ENCODE measurements around the gene PPP1R9B.

The PPP1R9B gene

GRCh38 chr17:50113624-50114320 is 36.7 kb downstream of the PPP1R9B start:
- no peaks in the 10 kb centered on the region for H3K36me3 ChIP-seq (ENCODE audit: insufficient read depth, low read length)
- H3K9ac ChIP-seq (ENCODE audit: low read depth, low read length) = no peak overlapping the region
- peaks cover 19% of the 10 kb centered on the region for H3K4me1 ChIP-seq (ENCODE audit: insufficient read depth, low read length)
- H3K9me3 ChIP-seq (ENCODE audit: control insufficient read depth, insufficient read depth, low read length) = no peaks in the 10 kb centered on the region

- no peaks in the 10 kb centered on the region for H3K9me3 ChIP-seq (ENCODE audit: control insufficient read depth, insufficient read depth, low read length)
- no peaks in the 10 kb centered on the region for H3K36me3 ChIP-seq (ENCODE audit: insufficient read depth, low read length)
- H3K9ac ChIP-seq (ENCODE audit: low read depth, low read length) = no peak overlapping the region
- H3K4me1 ChIP-seq (ENCODE audit: insufficient read depth, low read length) = peaks cover 23% of the 10 kb centered on the region
Measured at GRCh38 chr17:50112694-50113093, 37.8 kb downstream of the PPP1R9B start.

GRCh38 chr17:50111673-50112655 is 38.5 kb downstream of the PPP1R9B start:
- H3K9ac ChIP-seq (ENCODE audit: low read depth, low read length) = no peak overlapping the region

GRCh38 chr17:50110591-50111349 is 39.7 kb downstream of the PPP1R9B start:
- H3K4me1 ChIP-seq (ENCODE audit: insufficient read depth, low read length) = peaks cover 23% of the 10 kb centered on the region
- no peaks in the 10 kb centered on the region for H3K36me3 ChIP-seq (ENCODE audit: insufficient read depth, low read length)
- H3K9ac ChIP-seq (ENCODE audit: low read depth, low read length) = no peak overlapping the region
- no peaks in the 10 kb centered on the region for H3K9me3 ChIP-seq (ENCODE audit: control insufficient read depth, insufficient read depth, low read length)

More at GRCh38 chr17:50111673-50112655, 38.5 kb downstream of the PPP1R9B start:
- Histone ChIP-seq H3K9me3 (ENCODE audit: control insufficient read depth, insufficient read depth, low read length) (no peaks in the 10 kb centered on the region), H3K36me3 (ENCODE audit: insufficient read depth, low read length) (no peaks in the 10 kb centered on the region), H3K4me1 (ENCODE audit: insufficient read depth, low read length) (peaks cover 23% of the 10 kb centered on the region)

GRCh38 chr17:50109785-50110184 is 40.7 kb downstream of the PPP1R9B start:
- H3K36me3 ChIP-seq (ENCODE audit: insufficient read depth, low read length) = no peaks in the 10 kb centered on the region
- H3K4me1 ChIP-seq (ENCODE audit: insufficient read depth, low read length) = peaks cover 19% of the 10 kb centered on the region
- H3K9me3 ChIP-seq (ENCODE audit: control insufficient read depth, insufficient read depth, low read length) = no peaks in the 10 kb centered on the region
- H3K9ac ChIP-seq (ENCODE audit: low read depth, low read length) = no peak overlapping the region

- no peaks in the 10 kb centered on the region for H3K36me3 ChIP-seq (ENCODE audit: insufficient read depth, low read length)
- no peaks in the 10 kb centered on the region for H3K9me3 ChIP-seq (ENCODE audit: control insufficient read depth, insufficient read depth, low read length)
- no peak overlapping the region for H3K9ac ChIP-seq (ENCODE audit: low read depth, low read length)
Measured at GRCh38 chr17:50109207-50109606, 41.3 kb downstream of the PPP1R9B start.

GRCh38 chr17:50108556-50108955 is 41.9 kb downstream of the PPP1R9B start:
- Histone ChIP-seq H3K4me1 (ENCODE audit: insufficient read depth, low read length) (peaks cover 19% of the 10 kb centered on the region), H3K9me3 (ENCODE audit: control insufficient read depth, insufficient read depth, low read length) (no peaks in the 10 kb centered on the region), H3K36me3 (ENCODE audit: insufficient read depth, low read length) (no peaks in the 10 kb centered on the region), H3K9ac (ENCODE audit: low read depth, low read length) (no peak overlapping the region)

More at GRCh38 chr17:50109207-50109606, 41.3 kb downstream of the PPP1R9B start:
- H3K4me1 ChIP-seq (ENCODE audit: insufficient read depth, low read length) = peaks cover 19% of the 10 kb centered on the region

- no peaks in the 10 kb centered on the region for H3K9me3 ChIP-seq (ENCODE audit: control insufficient read depth, insufficient read depth, low read length)
- no peaks in the 10 kb centered on the region for H3K36me3 ChIP-seq (ENCODE audit: insufficient read depth, low read length)
- H3K4me1 ChIP-seq (ENCODE audit: insufficient read depth, low read length) = peaks cover 19% of the 10 kb centered on the region
- H3K9ac ChIP-seq (ENCODE audit: low read depth, low read length) = no peak overlapping the region
Measured at GRCh38 chr17:50107790-50108414, 42.6 kb downstream of the PPP1R9B start.

- H3K4me1 ChIP-seq (ENCODE audit: insufficient read depth, low read length) = peaks cover 18% of the 10 kb centered on the region
- no peak overlapping the region for H3K9ac ChIP-seq (ENCODE audit: low read depth, low read length)
- no peaks in the 10 kb centered on the region for H3K36me3 ChIP-seq (ENCODE audit: insufficient read depth, low read length)
- H3K9me3 ChIP-seq (ENCODE audit: control insufficient read depth, insufficient read depth, low read length) = no peaks in the 10 kb centered on the region
Measured at GRCh38 chr17:50106393-50107131, 43.9 kb downstream of the PPP1R9B start.

GRCh38 chr17:50105811-50106210 is 44.7 kb downstream of the PPP1R9B start:
- Histone ChIP-seq H3K9ac (ENCODE audit: low read depth, low read length) (no peak overlapping the region), H3K9me3 (ENCODE audit: control insufficient read depth, insufficient read depth, low read length) (no peaks in the 10 kb centered on the region), H3K36me3 (ENCODE audit: insufficient read depth, low read length) (no peaks in the 10 kb centered on the region), H3K4me1 (ENCODE audit: insufficient read depth, low read length) (peaks cover 19% of the 10 kb centered on the region)

- Histone ChIP-seq H3K4me1 (ENCODE audit: insufficient read depth, low read length) (peaks cover 27% of the 10 kb centered on the region), H3K9me3 (ENCODE audit: control insufficient read depth, insufficient read depth, low read length) (no peaks in the 10 kb centered on the region), H3K9ac (ENCODE audit: low read depth, low read length) (no peak overlapping the region), H3K36me3 (ENCODE audit: insufficient read depth, low read length) (no peaks in the 10 kb centered on the region)
Measured at GRCh38 chr17:50103941-50104340, 46.5 kb downstream of the PPP1R9B start.

GRCh38 chr17:50103252-50103651 is 47.2 kb downstream of the PPP1R9B start:
- Histone ChIP-seq H3K9me3 (ENCODE audit: control insufficient read depth, insufficient read depth, low read length) (no peaks in the 10 kb centered on the region), H3K4me1 (ENCODE audit: insufficient read depth, low read length) (peaks cover 27% of the 10 kb centered on the region), H3K9ac (ENCODE audit: low read depth, low read length) (no peak overlapping the region), H3K36me3 (ENCODE audit: insufficient read depth, low read length) (no peaks in the 10 kb centered on the region)

- Histone ChIP-seq H3K36me3 (ENCODE audit: insufficient read depth, low read length) (no peaks in the 10 kb centered on the region), H3K4me1 (ENCODE audit: insufficient read depth, low read length) (peaks cover 23% of the 10 kb centered on the region), H3K9ac (ENCODE audit: low read depth, low read length) (no peak overlapping the region), H3K9me3 (ENCODE audit: control insufficient read depth, insufficient read depth, low read length) (no peaks in the 10 kb centered on the region)
Measured at GRCh38 chr17:50102164-50102991, 48.1 kb downstream of the PPP1R9B start.

Data from ES-I3 (cell line).